Measurements from ENCODE around the gene TREML1.

DNA sequence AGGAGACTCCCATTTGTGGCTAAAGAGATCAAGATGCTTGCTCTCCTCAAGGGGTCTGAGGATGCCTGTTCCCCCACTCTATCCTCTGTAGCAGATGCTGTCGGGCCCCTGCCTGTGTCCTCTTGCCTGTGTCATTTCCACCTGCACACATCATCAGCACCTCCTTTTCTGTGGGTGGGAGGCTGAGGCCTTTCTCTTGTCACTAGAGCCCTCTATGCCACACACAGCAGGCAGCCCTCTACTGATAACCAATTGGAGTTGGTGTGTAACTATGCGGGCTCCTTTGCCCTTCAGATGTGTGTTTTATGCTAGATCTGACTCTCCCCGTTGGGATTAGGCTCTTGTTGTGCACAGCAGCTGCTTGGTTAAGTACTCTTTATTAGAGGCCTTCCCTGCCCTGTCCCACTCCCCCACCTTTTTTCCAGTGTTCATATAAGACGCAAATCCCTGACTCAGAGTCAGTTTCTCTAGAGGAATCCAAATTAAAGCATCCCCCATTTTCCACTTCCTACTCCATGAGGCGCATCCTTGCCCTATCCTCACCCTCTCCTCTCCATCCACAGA lies 39.1 kb upstream of the TREML1 start:
- TF ChIP-seq CTCF (IDR thresholded peaks at IDR 0.05; ENCODE audit: low read depth, low read length, missing input control) (no peak), YY1 (IDR thresholded peaks at IDR 0.05) (no peak), SP1 (IDR thresholded peaks at IDR 0.05) (no peak), ZBTB33 (IDR thresholded peaks at IDR 0.05) (no peak), RAD21 (IDR thresholded peaks at IDR 0.05) (no peak), TAF1 (conservative IDR thresholded peaks at IDR 0.05) (no peak), EGR1 (IDR thresholded peaks at IDR 0.05; ENCODE audit: low read depth in 2 of 2) (no peak), FOXA1 (IDR thresholded peaks at IDR 0.05) (no peak)
- TF ChIP-seq, protein P1, sequence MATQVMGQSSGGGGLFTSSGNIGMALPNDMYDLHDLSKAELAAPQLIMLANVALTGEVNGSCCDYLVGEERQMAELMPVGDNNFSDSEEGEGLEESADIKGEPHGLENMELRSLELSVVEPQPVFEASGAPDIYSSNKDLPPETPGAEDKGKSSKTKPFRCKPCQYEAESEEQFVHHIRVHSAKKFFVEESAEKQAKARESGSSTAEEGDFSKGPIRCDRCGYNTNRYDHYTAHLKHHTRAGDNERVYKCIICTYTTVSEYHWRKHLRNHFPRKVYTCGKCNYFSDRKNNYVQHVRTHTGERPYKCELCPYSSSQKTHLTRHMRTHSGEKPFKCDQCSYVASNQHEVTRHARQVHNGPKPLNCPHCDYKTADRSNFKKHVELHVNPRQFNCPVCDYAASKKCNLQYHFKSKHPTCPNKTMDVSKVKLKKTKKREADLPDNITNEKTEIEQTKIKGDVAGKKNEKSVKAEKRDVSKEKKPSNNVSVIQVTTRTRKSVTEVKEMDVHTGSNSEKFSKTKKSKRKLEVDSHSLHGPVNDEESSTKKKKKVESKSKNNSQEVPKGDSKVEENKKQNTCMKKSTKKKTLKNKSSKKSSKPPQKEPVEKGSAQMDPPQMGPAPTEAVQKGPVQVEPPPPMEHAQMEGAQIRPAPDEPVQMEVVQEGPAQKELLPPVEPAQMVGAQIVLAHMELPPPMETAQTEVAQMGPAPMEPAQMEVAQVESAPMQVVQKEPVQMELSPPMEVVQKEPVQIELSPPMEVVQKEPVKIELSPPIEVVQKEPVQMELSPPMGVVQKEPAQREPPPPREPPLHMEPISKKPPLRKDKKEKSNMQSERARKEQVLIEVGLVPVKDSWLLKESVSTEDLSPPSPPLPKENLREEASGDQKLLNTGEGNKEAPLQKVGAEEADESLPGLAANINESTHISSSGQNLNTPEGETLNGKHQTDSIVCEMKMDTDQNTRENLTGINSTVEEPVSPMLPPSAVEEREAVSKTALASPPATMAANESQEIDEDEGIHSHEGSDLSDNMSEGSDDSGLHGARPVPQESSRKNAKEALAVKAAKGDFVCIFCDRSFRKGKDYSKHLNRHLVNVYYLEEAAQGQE (IDR thresholded peaks at IDR 0.05): no peak

Data from liver (tissue), 3 donors.